ENCODE data around the gene CAVIN1. TPM values are rescaled to one million over a fixed set of nuclear protein-coding genes. Genes with fewer than 3 reads are reported as not detected.
A peak's percentile ranks its signal among the peaks of the same experiment; 100 is the strongest.
"Not testable (repeated sequence)": the region's sequence is repeated elsewhere in the genome, so short reads cannot be mapped to it uniquely, and the experiment has no call there.

Gene CAVIN1
- polyA plus RNA-seq, 3 donors: 0.01 TPM; not detected in 2

DNA sequence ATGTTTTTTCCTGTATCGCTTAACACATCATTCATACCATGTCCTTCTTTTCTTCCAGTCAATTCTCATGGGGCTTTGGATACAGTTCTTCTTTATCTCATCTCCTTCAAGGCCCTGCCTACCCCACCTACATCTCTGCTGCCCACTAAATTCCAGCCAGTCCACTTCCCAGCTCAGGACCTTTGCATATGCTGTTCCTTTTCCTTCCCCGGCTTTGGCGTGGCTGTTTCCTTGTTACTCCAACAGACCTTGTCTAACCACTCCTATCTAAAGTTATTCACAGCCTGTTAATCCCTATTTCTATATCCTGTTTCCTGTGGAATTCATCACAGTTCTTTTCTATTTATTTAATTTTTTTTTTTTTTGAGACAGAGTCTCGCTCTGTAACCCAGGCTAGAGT lies 28.2 kb downstream of the CAVIN1 start:
- peak overlapping the region in 1 of 7 donors; percentile 85 for H3K27ac Mint-ChIP-seq
- no peak overlapping the region for H3K4me3 ChIP-seq (replicated peaks in 1 of 3; ENCODE audit: low read depth in 2 of 3, low read length in 3 of 3)
- no peak overlapping the region for H2AFZ ChIP-seq (ENCODE audit: insufficient read depth, low read depth, low read length, poor library complexity, severe bottlenecking)
- no peaks in the 10 kb centered on the region for H3K9me3 ChIP-seq (replicated peaks in 1 of 2; ENCODE audit: control insufficient read depth in 1 of 2, insufficient read depth in 1 of 2, low read length in 2 of 2)
- no peaks in the 10 kb centered on the region for H4K20me1 ChIP-seq (ENCODE audit: insufficient read depth, low read length)
- H3K4me1 Mint-ChIP-seq: peaks cover 4% of the 10 kb centered on the region
- no peak overlapping the region for H3K9ac ChIP-seq (ENCODE audit: insufficient read depth, low read length, poor library complexity, severe bottlenecking)
- no peak for TF ChIP-seq CTCF (IDR thresholded peaks at IDR 0.05)
- peaks cover 4 to 6% (median 6%) of the 10 kb centered on the region in 3 donors for H3K27me3 Mint-ChIP-seq (ENCODE audit: low read depth in 3 of 3)
- H3K4me3 Mint-ChIP-seq: no peak overlapping the region
- no peak for DNase-seq
- 94% methylated on average over 3 of the region's 4 CpGs for WGBS (ENCODE audit: insufficient coverage)
- H3K4me1 ChIP-seq (ENCODE audit: control insufficient read depth in 1 of 2, insufficient read depth in 2 of 2, low read length in 2 of 2): no peaks in the 10 kb centered on the region
- H3K79me2 ChIP-seq (ENCODE audit: insufficient read depth, low read length): no peaks in the 10 kb centered on the region
- no peaks in the 10 kb centered on the region for H3K36me3 ChIP-seq (replicated peaks in 1 of 2; ENCODE audit: control insufficient read depth in 1 of 2, insufficient read depth in 2 of 2, low read length in 2 of 2)
- no peaks in the 10 kb centered on the region for H3K27me3 ChIP-seq (ENCODE audit: control insufficient read depth in 2 of 2, insufficient read depth in 2 of 2, low read length in 2 of 2)
- H3K4me2 ChIP-seq (replicated peaks; ENCODE audit: extremely low read depth, low read length, poor library complexity, severe bottlenecking): no peak overlapping the region
- no peaks in the 10 kb centered on the region for H3K9me3 Mint-ChIP-seq
- H3K27ac ChIP-seq (ENCODE audit: low read depth in 1 of 2, low read length in 2 of 2): no peak overlapping the region
- intact Hi-C loops (cut with micrococcal nuclease): no loop called here
- H3K36me3 Mint-ChIP-seq: no peaks in the 10 kb centered on the region

GRCh38 chr17:42392692-42393415 lies 30.2 kb downstream of the CAVIN1 start:
- Histone ChIP-seq H3K27me3 (ENCODE audit: control insufficient read depth in 2 of 2, insufficient read depth in 2 of 2, low read length in 2 of 2) (no peaks in the 10 kb centered on the region), H3K9me3 (replicated peaks in 1 of 2; ENCODE audit: control insufficient read depth in 1 of 2, insufficient read depth in 1 of 2, low read length in 2 of 2) (no peaks in the 10 kb centered on the region), H3K4me2 (replicated peaks; ENCODE audit: extremely low read depth, low read length, poor library complexity, severe bottlenecking) (no peak overlapping the region), H3K36me3 (replicated peaks in 1 of 2; ENCODE audit: control insufficient read depth in 1 of 2, insufficient read depth in 2 of 2, low read length in 2 of 2) (no peaks in the 10 kb centered on the region), H2AFZ (ENCODE audit: insufficient read depth, low read depth, low read length, poor library complexity, severe bottlenecking) (no peak overlapping the region), H3K9ac (ENCODE audit: insufficient read depth, low read length, poor library complexity, severe bottlenecking) (no peak overlapping the region), H3K79me2 (ENCODE audit: insufficient read depth, low read length) (peaks cover 5% of the 10 kb centered on the region), H4K20me1 (ENCODE audit: insufficient read depth, low read length) (peaks cover 1% of the 10 kb centered on the region), H3K4me3 (replicated peaks in 1 of 3; ENCODE audit: low read depth in 2 of 3, low read length in 3 of 3) (no peak overlapping the region), H3K4me1 (ENCODE audit: control insufficient read depth in 1 of 2, insufficient read depth in 2 of 2, low read length in 2 of 2) (peaks cover 0 to 8% of the 10 kb centered on the region in 2 donors), H3K27ac (ENCODE audit: low read depth in 1 of 2, low read length in 2 of 2) (no peak overlapping the region)
- Mint-ChIP-seq H3K9me3 (no peaks in the 10 kb centered on the region), H3K27me3 (ENCODE audit: low read depth in 3 of 3) (peaks cover 3 to 6% (median 4%) of the 10 kb centered on the region in 3 donors), H3K4me3 (no peak overlapping the region), H3K27ac (no peak overlapping the region), H3K4me1 (peaks cover 12% of the 10 kb centered on the region), H3K36me3 (no peaks in the 10 kb centered on the region)
- TF ChIP-seq CTCF (IDR thresholded peaks at IDR 0.05): no peak
- 100% methylated on average over 1 of the region's 4 CpGs for WGBS (ENCODE audit: insufficient coverage)
- no peak for DNase-seq
- intact Hi-C loops (cut with micrococcal nuclease): no loop called here

DNA sequence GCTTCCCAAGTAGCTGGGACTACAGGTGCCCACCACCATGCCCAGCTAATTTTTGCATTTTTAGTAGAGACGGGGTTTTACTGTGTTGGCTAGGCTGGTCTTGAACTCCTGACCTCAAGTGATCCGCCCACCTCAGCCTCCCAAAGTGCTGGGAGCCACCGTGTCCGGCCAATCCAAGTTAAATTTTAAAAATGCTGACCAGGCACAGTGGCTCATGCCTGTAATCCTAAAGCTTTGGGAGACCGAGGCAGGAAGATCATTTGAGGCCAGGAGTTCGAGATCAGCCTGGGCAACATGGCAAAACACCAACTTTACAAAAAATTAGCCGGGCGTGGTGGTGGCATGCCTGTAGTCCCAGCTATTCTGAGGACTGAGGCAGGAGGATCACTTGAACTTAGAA lies 31.6 kb downstream of the CAVIN1 start:
- H3K9me3 Mint-ChIP-seq; H3K4me3 Mint-ChIP-seq; H3K4me3 ChIP-seq (replicated peaks in 1 of 3; ENCODE audit: low read depth in 2 of 3, low read length in 3 of 3); H3K36me3 Mint-ChIP-seq; H3K36me3 ChIP-seq (replicated peaks in 1 of 2; ENCODE audit: control insufficient read depth in 1 of 2, insufficient read depth in 2 of 2, low read length in 2 of 2); H3K4me2 ChIP-seq (replicated peaks; ENCODE audit: extremely low read depth, low read length, poor library complexity, severe bottlenecking); H3K27ac ChIP-seq (ENCODE audit: low read depth in 1 of 2, low read length in 2 of 2); H3K27me3 Mint-ChIP-seq (ENCODE audit: low read depth in 3 of 3); H3K9me3 ChIP-seq (replicated peaks in 1 of 2; ENCODE audit: control insufficient read depth in 1 of 2, insufficient read depth in 1 of 2, low read length in 2 of 2); H3K9ac ChIP-seq (ENCODE audit: insufficient read depth, low read length, poor library complexity, severe bottlenecking); H3K27ac Mint-ChIP-seq; DNase-seq; intact Hi-C loops (cut with micrococcal nuclease); H2AFZ ChIP-seq (ENCODE audit: insufficient read depth, low read depth, low read length, poor library complexity, severe bottlenecking); H3K27me3 ChIP-seq (ENCODE audit: control insufficient read depth in 2 of 2, insufficient read depth in 2 of 2, low read length in 2 of 2): not testable (repeated sequence)
- peaks cover 15% of the 10 kb centered on the region for H4K20me1 ChIP-seq (ENCODE audit: insufficient read depth, low read length)
- H3K4me1 ChIP-seq (ENCODE audit: control insufficient read depth in 1 of 2, insufficient read depth in 2 of 2, low read length in 2 of 2): peaks cover 10 to 17% of the 10 kb centered on the region in 2 donors
- peaks cover 23% of the 10 kb centered on the region for H3K4me1 Mint-ChIP-seq
- WGBS (ENCODE audit: insufficient coverage): 93% methylated on average over 4 of the region's 8 CpGs
- peaks cover 19% of the 10 kb centered on the region for H3K79me2 ChIP-seq (ENCODE audit: insufficient read depth, low read length)
